Measurements from ENCODE around the gene PDE11A.

- no peak for TF ChIP-seq CTCF (IDR thresholded peaks at IDR 0.05 in 4 of 5, conservative IDR thresholded peaks at IDR 0.05 in 1 of 5)
- TF ChIP-seq POLR2A (IDR thresholded peaks at IDR 0.05) = no peak
Measured at GRCh38 chr2:178047391-178047790, 25.2 kb downstream of the PDE11A start.
